Activated CD4-positive, alpha-beta T cell treated with anti-CD3 and anti-CD28 coated beads for 4 hours (primary cell): ENCODE results near the gene FMNL2.

Experiments used
- DNase-seq, 2 donors: peaks; one replicate each; pipeline ENCODE4 v3.0.0-alpha.2; 2020

The FMNL2 gene

GRCh38 chr2:152339556-152340286 is 4.7 kb downstream of the FMNL2 start:
- DNase-seq: no peak

GRCh38 chr2:152342259-152343046 is 7.5 kb downstream of the FMNL2 start:
- no peak for DNase-seq

- DNase-seq: no peak
Measured at GRCh38 chr2:152343426-152343825, 8.5 kb downstream of the FMNL2 start.

GRCh38 chr2:152344579-152345195 is 9.7 kb downstream of the FMNL2 start:
- DNase-seq: no peak

GRCh38 chr2:152347076-152347475 is 12.1 kb downstream of the FMNL2 start:
- no peak for DNase-seq

GRCh38 chr2:152348388-152348787 is 13.4 kb downstream of the FMNL2 start:
- no peak for DNase-seq

- no peak for DNase-seq
Measured at GRCh38 chr2:152349416-152349815, 14.4 kb downstream of the FMNL2 start.

GRCh38 chr2:152350155-152350679 is 15.2 kb downstream of the FMNL2 start:
- no peak for DNase-seq

GRCh38 chr2:152352616-152353015 is 17.6 kb downstream of the FMNL2 start:
- no peak for DNase-seq

- DNase-seq: no peak
Measured at GRCh38 chr2:152353364-152353763, 18.4 kb downstream of the FMNL2 start.

GRCh38 chr2:152354069-152354755 is 19.2 kb downstream of the FMNL2 start:
- DNase-seq: no peak

- DNase-seq: no peak
Measured at GRCh38 chr2:152354909-152355308, 19.9 kb downstream of the FMNL2 start.

GRCh38 chr2:152355409-152355831 is 20.4 kb downstream of the FMNL2 start:
- DNase-seq: no peak

- no peak for DNase-seq
Measured at GRCh38 chr2:152359573-152360363, 24.8 kb downstream of the FMNL2 start.

GRCh38 chr2:152363936-152364335 is 29.0 kb downstream of the FMNL2 start:
- no peak for DNase-seq

GRCh38 chr2:152367547-152368390 is 32.8 kb downstream of the FMNL2 start:
- no peak for DNase-seq

- no peak for DNase-seq
Measured at GRCh38 chr2:152369176-152369860, 34.3 kb downstream of the FMNL2 start.

GRCh38 chr2:152370783-152371182 is 35.8 kb downstream of the FMNL2 start:
- DNase-seq: no peak

GRCh38 chr2:152372438-152372984 is 37.5 kb downstream of the FMNL2 start:
- DNase-seq: no peak

- no peak for DNase-seq
Measured at GRCh38 chr2:152375174-152375573, 40.2 kb downstream of the FMNL2 start.
